HepG2 (cell line): ENCODE results near the gene DIO1. TPM values are rescaled to one million over a fixed set of nuclear protein-coding genes. Genes with fewer than 3 reads are reported as not detected.
A peak's percentile ranks its signal among the peaks of the same experiment; 100 is the strongest.

ENCODE experiments used
- ARID2 ChIP-seq: sonication (generic); formaldehyde crosslinking; IDR thresholded peaks from 2 replicates; pipeline ENCODE4 v1.8.1; 2022; ENCODE audit warnings: mild to moderate bottlenecking, missing genetic modification reagents, borderline replicate concordance
- DNMT3B ChIP-seq: conservative IDR thresholded peaks from 2 replicates; pipeline ENCODE4 v1.6.1; 2016; ENCODE audit warnings: missing biosample characterization, control low read depth
- DZIP1 ChIP-seq: sonication (generic); formaldehyde crosslinking; IDR thresholded peaks from 2 replicates; pipeline ENCODE4 v1.5.0; 2020; ENCODE audit warnings: mild to moderate bottlenecking, missing genetic modification reagents
- HINFP ChIP-seq: sonication (generic); formaldehyde crosslinking; IDR thresholded peaks from 2 replicates; pipeline ENCODE4 v1.4.0; 2020; ENCODE audit warnings: low read depth, mild to moderate bottlenecking, missing genetic modification reagents
- KDM5B ChIP-seq: sonication (generic); formaldehyde crosslinking; IDR thresholded peaks from 2 replicates; pipeline ENCODE4 v1.4.0; 2020; ENCODE audit warnings: missing genetic modification reagents, mild to moderate bottlenecking, borderline replicate concordance
- KLF12 ChIP-seq: sonication (generic); formaldehyde crosslinking; IDR thresholded peaks from 2 replicates; pipeline ENCODE4 v1.4.0; 2020; ENCODE audit warnings: missing genetic modification reagents, borderline replicate concordance
- KLF16 ChIP-seq, 2 experiments: sonication (generic) in 1 of 2; formaldehyde crosslinking in 1 of 2; IDR thresholded peaks; 2 replicates each; pipeline versions ENCODE4 v1.6.1 to v1.8.0; 2016 to 2023; ENCODE audit warnings: missing genetic modification reagents in 2 of 2, missing compliant biosample characterization in 1 of 2
- MXD4 ChIP-seq: IDR thresholded peaks from 2 replicates; pipeline ENCODE4 v1.6.1; 2016; ENCODE audit warnings: mild to moderate bottlenecking, missing biosample characterization, missing genetic modification reagents
- PAF1 ChIP-seq: IDR thresholded peaks from 2 replicates; pipeline ENCODE4 v1.6.1; 2016; ENCODE audit warnings: missing genetic modification reagents, missing compliant biosample characterization
- PHF21A ChIP-seq: sonication (generic); formaldehyde crosslinking; IDR thresholded peaks from 2 replicates; pipeline ENCODE4 v1.5.0; 2020; ENCODE audit warnings: mild to moderate bottlenecking, missing genetic modification reagents
- SP1 ChIP-seq, 2 experiments: fragments of 450-650 bp in 1 of 2; sonication (generic) in 1 of 2; formaldehyde crosslinking in 1 of 2; IDR thresholded peaks; 2 replicates each; pipeline versions ENCODE4 v1.4.0 to v1.6.1; 2016 to 2020; ENCODE audit warnings: missing genetic modification reagents in 1 of 2
- SRY ChIP-seq: sonication (generic); formaldehyde crosslinking; IDR thresholded peaks from 2 replicates; pipeline ENCODE4 v1.8.0; 2022; ENCODE audit warnings: mild to moderate bottlenecking, missing genetic modification reagents
- ZBTB37 ChIP-seq: sonication (generic); formaldehyde crosslinking; IDR thresholded peaks from 2 replicates; pipeline ENCODE4 v1.4.0; 2020; ENCODE audit warnings: mild to moderate bottlenecking, missing genetic modification reagents
- ZKSCAN8 ChIP-seq: IDR thresholded peaks from 2 replicates; pipeline ENCODE4 v1.6.1; 2016; ENCODE audit warnings: borderline replicate concordance, missing genetic modification reagents, missing compliant biosample characterization
- ZNF207 ChIP-seq: fragments of 450-650 bp; IDR thresholded peaks from 2 replicates; pipeline ENCODE4 v1.6.1; 2016; ENCODE audit warnings: antibody characterized with exemption, borderline replicate concordance
- ZNF431 ChIP-seq: sonication (generic); formaldehyde crosslinking; IDR thresholded peaks from 2 replicates; pipeline ENCODE4 v1.9.0; 2022; ENCODE audit warnings: missing genetic modification reagents, low read depth, mild to moderate bottlenecking, borderline replicate concordance
- ZNF720 ChIP-seq: sonication (generic); formaldehyde crosslinking; IDR thresholded peaks from 2 replicates; pipeline ENCODE4 v1.4.0; 2020; ENCODE audit warnings: missing genetic modification reagents
- ZSCAN12 ChIP-seq: sonication (generic); formaldehyde crosslinking; IDR thresholded peaks from 2 replicates; pipeline ENCODE4 v1.9.0; 2021; ENCODE audit warnings: mild to moderate bottlenecking, missing genetic modification reagents
- ZSCAN30 ChIP-seq: sonication (generic); formaldehyde crosslinking; IDR thresholded peaks from 2 replicates; pipeline ENCODE4 v1.5.0; 2020; ENCODE audit warnings: mild to moderate bottlenecking, missing genetic modification reagents
- ZSCAN9 ChIP-seq: IDR thresholded peaks from 2 replicates; pipeline ENCODE4 v1.6.1; 2016; ENCODE audit warnings: borderline replicate concordance
- polyA plus RNA-seq, 8 experiments: library from polyadenylated mRNA; depleted of rRNA in 3 of 8; stranded (reverse) in 7 of 8; unstranded in 1 of 8; fragments of >200 nt; fragmentation: Illumina TruSeq in 4 of 8; extraction: Trizol in 4 of 8; gene quantifications; 2 replicates each; pipeline versions ENCODE4 v1.2.1 to v1.2.3, GENCODE V29; 2011 to 2016; ENCODE audit warnings: low read depth in 4 of 8, missing spikeins in 1 of 8, mixed read lengths in 1 of 8; ENCODE audit not compliant: insufficient read depth in 1 of 8
- total RNA-seq, 5 experiments: library from RNA; depleted of rRNA; stranded (reverse); fragments of >200 nt; fragmentation: Illumina TruSeq; extraction: Trizol; gene quantifications; 2 replicates each; pipeline ENCODE4 v1.2.3, GENCODE V29; 2016; ENCODE audit warnings: low read depth in 1 of 5
- TF ChIP-seq, protein P1 (sequence below): IDR thresholded peaks from 2 replicates; pipeline ENCODE4 v1.6.1; 2012; ENCODE audit warnings: inconsistent platforms
- TF ChIP-seq, protein P2 (sequence below): sonication (generic); formaldehyde crosslinking; IDR thresholded peaks from 2 replicates; pipeline ENCODE4 v1.5.1; 2020; ENCODE audit warnings: mild to moderate bottlenecking, missing genetic modification reagents, borderline replicate concordance

DIO1 gene
- total and polyA plus RNA-seq, 2 of the 13 experiments (the other 11 are each of a cell fraction or from before 2014, with no cell fraction given): 13.5 to 45.6 TPM

- TF ChIP-seq ZSCAN12 (no peak), ZNF431 (CRISPR knock-in tag) (no peak), PHF21A (CRISPR knock-in tag) (no peak), ZBTB37 (CRISPR knock-in tag) (no peak), KLF16 (CRISPR knock-in tag; IDR thresholded peaks at IDR 0.05) (peak in 1 of 2 experiments; percentile 52; a peak in 1 of 4 replicates), SP1 (IDR thresholded peaks at IDR 0.05) (no peak), SP1 (CRISPR knock-in tag; IDR thresholded peaks at IDR 0.05) (peak; percentile 92), ZKSCAN8 (CRISPR knock-in tag) (no peak), DZIP1 (CRISPR knock-in tag) (no peak), ZSCAN30 (CRISPR knock-in tag) (no peak), HINFP (CRISPR knock-in tag) (0 out of 2 replicates have a peak, but pooled peaks have one; percentile 57), MXD4 (CRISPR knock-in tag) (no peak), ZSCAN9 (CRISPR knock-in tag) (no peak), DNMT3B (no peak), ARID2 (peak; percentile 30; the same call in 1 of the 2 replicates), ZNF207 (no peak), PAF1 (CRISPR knock-in tag) (no peak), ZNF720 (CRISPR knock-in tag) (no peak), KDM5B (CRISPR knock-in tag) (peak; percentile 84), SRY (CRISPR knock-in tag) (no peak; the same call in 1 of the 2 replicates), KLF12 (peak; percentile 72; the same call in 1 of the 2 replicates)
- TF ChIP-seq, protein P1, sequence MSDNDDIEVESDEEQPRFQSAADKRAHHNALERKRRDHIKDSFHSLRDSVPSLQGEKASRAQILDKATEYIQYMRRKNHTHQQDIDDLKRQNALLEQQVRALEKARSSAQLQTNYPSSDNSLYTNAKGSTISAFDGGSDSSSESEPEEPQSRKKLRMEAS: peak; percentile 89
- TF ChIP-seq, protein P2, sequence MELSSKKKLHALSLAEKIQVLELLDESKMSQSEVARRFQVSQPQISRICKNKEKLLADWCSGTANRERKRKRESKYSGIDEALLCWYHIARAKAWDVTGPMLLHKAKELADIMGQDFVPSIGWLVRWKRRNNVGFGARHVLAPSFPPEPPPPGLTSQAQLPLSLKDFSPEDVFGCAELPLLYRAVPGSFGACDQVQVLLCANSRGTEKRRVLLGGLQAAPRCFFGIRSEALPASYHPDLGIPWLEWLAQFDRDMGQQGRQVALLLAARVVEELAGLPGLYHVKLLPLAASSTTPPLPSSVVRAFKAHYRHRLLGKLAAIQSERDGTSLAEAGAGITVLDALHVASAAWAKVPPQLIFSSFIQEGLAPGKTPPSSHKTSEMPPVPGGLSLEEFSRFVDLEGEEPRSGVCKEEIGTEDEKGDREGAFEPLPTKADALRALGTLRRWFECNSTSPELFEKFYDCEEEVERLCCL: no peak
Observed at GRCh38 chr1:53889304-53890298, 4.4 kb upstream of the DIO1 start, which contains the start of gene YIPF1 (continued).
